HG03571 (cell line): ENCODE measurements around the gene DNAH10.
"Not testable (repeated sequence)": the region's sequence is repeated elsewhere in the genome, so short reads cannot be mapped to it uniquely, and the experiment has no call there.

Experiments
- ATAC-seq: cut with Tn5 transposase; IDR thresholded peaks from one replicate; pipeline ENCODE4 v1.9.1; 2021; ENCODE audit not compliant: unreplicated experiment

DNAH10 gene

GRCh38 chr12:123900871-123901376 lies 138.8 kb downstream of the DNAH10 start:
- no peak for ATAC-seq

- no peak for ATAC-seq
These were observed 140.7 kb downstream of the DNAH10 start for GRCh38 chr12:123902821-123903220.

GRCh38 chr12:123903301-123904065 lies 141.4 kb downstream of the DNAH10 start:
- no peak for ATAC-seq

- no peak for ATAC-seq
These were observed 143.3 kb downstream of the DNAH10 start for GRCh38 chr12:123905319-123905925.

- no peak for ATAC-seq
These were observed 144.8 kb downstream of the DNAH10 start for GRCh38 chr12:123906711-123907420.

GRCh38 chr12:123907726-123908476 lies 145.8 kb downstream of the DNAH10 start:
- no peak for ATAC-seq

GRCh38 chr12:123908884-123909725 lies 147.0 kb downstream of the DNAH10 start:
- ATAC-seq = no peak

- ATAC-seq = no peak
These were observed 148.0 kb downstream of the DNAH10 start for GRCh38 chr12:123910057-123910456.

GRCh38 chr12:123910761-123911193 lies 148.7 kb downstream of the DNAH10 start:
- ATAC-seq = no peak

- not testable (repeated sequence) for ATAC-seq
These were observed 149.7 kb downstream of the DNAH10 start for GRCh38 chr12:123911672-123912409.

GRCh38 chr12:123912415-123913380 lies 150.6 kb downstream of the DNAH10 start:
- ATAC-seq = no peak

- no peak for ATAC-seq
These were observed 152.7 kb downstream of the DNAH10 start for GRCh38 chr12:123914726-123915333.

GRCh38 chr12:123916729-123917128 lies 154.6 kb downstream of the DNAH10 start:
- no peak for ATAC-seq

GRCh38 chr12:123917337-123917850 lies 155.3 kb downstream of the DNAH10 start:
- ATAC-seq = no peak

GRCh38 chr12:123919980-123920360 lies 157.9 kb downstream of the DNAH10 start:
- no peak for ATAC-seq

GRCh38 chr12:123923038-123923437 lies 160.9 kb downstream of the DNAH10 start:
- no peak for ATAC-seq

GRCh38 chr12:123923927-123924326 lies 161.8 kb downstream of the DNAH10 start:
- no peak for ATAC-seq

- no peak for ATAC-seq
These were observed 162.4 kb downstream of the DNAH10 start for GRCh38 chr12:123924539-123924938.
